GM21526 (cell line): ENCODE measurements around the gene SLC35B2.

Source experiments
- ATAC-seq: cut with Tn5 transposase; IDR thresholded peaks from one replicate; pipeline ENCODE4 v1.9.1; 2021; ENCODE audit warnings: moderate library complexity; ENCODE audit not compliant: unreplicated experiment, low FRiP score

SLC35B2 gene

DNA sequence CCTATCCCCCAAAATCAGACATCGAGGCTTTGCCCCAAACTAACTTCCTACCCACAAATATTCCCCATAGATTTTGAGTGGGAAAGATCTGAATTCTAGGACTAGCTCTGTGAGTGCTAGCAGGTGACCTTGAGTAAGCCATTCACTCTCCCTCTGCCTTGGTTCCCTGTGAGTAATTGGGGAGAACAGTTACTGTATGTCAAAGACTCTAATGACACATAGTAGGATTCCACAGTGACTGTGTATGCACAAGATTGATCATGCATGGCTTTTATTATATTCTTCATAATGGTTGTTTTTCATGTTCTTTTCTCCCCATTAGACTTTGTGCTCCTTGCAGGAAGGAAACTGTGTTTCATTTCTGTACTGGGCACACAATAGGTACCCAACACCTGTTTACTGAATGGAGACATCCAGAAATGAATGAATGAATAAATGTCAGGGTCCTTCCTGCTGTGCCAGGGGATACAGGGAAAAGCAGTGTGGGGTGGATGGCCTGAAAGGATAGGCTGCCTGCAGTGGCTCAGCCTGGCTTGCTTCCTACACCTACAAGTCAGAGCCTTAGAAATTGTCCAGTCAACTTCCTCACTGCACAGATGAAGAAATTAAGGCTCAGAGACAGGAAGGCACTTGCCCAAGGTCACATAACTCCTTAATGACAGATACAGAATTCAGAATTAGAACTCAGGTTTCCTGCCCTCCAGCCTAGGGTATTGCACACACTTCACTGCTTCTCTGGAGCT is 12.0 kb upstream of the SLC35B2 start:
- ATAC-seq: no peak

GRCh38 chr6:44268095-44268628 is 10.8 kb upstream of the SLC35B2 start:
- no peak for ATAC-seq

DNA sequence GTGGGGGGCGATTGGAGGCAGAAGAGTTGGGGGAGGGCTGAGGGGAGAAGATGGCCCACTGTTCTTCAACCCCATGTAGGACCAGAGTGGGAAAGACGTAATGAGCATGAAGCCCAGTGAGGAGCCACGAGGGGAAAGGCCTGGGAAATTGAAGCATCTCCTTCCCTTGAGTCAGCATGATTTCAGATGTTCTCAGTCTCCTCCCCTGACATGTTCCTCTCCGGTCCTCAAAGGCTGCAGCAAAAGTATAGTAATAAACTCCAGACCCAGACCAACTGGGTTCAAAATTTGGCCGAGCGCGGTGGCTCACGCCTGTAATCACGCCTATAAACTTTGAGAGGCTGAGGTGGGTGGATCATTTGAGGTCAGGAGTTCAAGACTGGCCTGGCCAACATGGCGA is 9.9 kb upstream of the SLC35B2 start:
- ATAC-seq: no peak

- no peak for ATAC-seq
Measured at GRCh38 chr6:44266347-44266746, 9.0 kb upstream of the SLC35B2 start.

DNA sequence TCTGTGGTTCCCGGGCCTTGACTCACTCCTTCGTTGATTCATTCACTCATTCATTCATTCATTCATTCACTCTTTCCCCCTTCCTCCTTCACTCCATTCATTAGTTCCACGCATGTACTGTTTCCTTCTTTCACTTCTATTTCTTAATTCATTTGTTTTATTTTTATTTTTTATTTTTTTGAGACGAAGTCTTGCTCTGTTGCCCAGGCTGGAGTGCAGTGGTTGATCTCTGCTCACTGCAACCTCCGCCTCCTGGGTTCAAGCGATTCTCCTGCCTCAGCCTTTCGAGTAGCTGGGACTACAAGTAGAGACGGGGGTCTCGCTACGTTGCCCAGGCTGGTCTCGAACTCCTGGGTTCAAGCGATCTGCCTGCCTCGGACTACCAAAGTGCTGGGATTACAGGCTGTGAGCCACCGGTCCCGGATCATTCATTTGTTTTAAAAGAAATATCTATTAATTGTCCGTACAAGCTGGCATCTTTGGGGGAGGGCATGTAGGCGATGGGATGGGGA is 8.4 kb upstream of the SLC35B2 start:
- no peak for ATAC-seq

DNA sequence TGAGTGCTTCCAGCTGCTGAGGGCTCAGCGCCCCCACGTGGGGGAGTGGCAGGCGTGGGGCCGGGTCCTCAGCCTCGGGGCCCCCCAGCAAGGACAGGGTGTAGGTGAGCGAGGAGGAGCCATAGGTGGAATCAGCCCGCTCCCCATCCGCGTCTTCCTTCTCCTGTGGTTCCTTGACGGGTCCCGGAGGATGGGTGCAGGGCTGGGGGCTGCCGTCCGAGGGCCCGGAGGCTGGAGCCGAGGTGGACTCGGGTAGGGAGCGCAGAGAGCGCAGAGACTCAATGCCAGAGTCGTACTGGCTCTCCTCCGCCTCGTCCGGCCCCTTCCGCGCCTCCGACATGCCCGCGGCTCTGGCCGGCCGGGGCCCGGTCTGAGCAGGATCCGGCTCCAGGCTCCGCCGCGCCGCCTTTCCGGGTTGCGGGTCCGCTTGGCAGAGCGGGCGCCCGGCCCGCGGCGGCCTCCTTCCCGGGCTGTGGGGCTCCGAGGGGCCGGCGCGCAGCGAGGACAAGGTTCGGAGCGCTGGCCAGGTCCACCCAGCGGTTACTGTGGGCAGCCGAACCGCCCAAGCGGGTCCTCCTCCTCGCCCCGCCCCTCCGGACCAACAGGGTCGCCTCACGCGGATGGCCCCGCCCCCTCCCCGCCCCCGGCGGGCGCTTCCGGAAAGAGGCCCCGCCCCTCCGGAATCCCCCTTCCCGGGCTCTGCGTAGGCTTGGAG is 7.8 kb upstream of the SLC35B2 start, which contains the start of gene NFKBIE:
Gene NFKBIE (minus strand): TSS at position 545 of the 715 bp plus-strand sequence. CDS start 205 bp downstream, at position 340.
- peak; percentile 29 for ATAC-seq

DNA sequence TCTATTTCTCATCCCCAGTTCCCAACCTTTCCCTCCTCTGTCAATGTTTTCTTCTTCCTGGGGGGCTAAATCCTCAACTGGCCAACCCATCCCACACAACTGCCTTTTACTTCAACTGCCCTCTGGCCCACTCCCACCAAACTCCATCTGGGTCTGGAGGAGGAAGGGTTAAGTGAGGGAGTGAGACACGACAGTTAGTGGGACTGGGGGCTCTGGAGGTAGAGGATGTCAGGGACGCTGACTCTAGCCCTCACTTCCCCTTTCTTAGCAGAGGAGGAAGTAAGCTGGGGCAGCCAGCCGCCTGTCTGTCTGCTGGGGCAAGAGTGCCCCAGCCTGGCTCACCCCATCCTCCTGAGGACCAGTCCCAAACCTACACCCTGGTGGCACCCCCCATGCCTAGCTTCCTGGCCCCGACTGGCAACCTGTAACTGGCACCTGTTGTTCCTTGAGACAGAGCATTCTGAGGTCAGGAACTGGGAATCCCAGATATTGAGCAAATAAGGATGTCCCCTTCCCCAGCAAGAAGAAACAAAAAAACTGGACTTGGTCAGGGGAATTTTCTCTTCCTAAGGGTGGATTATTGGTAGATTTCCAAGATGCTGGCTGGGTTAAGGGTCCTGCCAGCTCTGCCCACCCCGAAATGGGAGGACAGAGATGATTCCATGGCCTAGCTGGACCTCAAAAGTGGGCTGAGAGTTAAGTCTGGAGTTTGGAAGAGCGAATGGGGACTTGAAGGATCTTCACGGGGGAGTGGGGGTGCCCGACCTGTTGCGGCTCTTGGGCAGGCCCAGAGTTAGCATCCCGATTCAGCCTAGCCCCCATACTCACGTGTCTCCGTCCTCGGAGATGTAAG is 7.1 kb upstream of the SLC35B2 start:
- ATAC-seq: peak; percentile 28

- ATAC-seq: no peak
Measured at GRCh38 chr6:44263354-44264100, 6.2 kb upstream of the SLC35B2 start.

DNA sequence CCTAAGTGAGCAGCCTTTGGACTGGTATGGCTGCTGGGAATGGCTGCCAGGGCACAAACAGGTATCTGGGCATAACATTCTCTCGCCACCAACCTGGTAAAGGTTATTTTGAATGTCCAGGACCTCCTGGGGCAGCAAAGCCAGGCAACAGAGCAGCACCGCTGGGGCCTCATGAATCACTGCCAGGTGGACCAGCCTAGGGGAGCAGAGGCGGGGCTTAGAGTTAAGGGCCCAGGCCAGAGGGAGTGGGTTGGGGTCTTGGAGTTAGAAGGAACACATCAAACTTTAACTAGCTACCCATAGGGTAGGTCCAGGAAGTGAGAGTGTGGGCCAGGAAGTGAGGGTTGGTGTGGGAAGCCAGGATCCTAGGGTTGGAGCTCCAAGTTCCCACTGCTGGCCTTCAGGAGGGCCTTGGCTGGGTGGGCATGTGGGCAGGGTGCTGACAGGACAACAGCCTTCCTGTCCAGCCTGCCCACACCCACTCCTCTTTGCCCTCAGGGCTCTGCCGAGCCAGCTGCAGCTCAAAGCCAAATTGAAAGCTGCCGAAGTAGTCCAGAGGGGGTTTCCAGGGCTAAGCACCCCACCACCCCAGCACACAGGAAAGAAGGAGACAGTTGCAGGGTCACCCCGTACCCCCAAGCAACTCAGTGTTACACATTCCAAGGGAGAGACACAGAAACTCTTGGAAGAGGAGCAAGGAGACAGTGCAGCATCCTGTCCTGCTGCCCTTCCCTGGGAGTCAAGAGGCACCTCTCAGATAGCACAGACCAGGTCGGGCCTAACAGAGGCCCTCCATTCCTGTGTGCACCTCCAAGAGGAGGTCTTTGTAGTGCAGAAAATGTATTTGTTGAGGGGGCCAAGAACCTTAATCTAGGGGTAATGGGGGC is 5.4 kb upstream of the SLC35B2 start:
- ATAC-seq: no peak

DNA sequence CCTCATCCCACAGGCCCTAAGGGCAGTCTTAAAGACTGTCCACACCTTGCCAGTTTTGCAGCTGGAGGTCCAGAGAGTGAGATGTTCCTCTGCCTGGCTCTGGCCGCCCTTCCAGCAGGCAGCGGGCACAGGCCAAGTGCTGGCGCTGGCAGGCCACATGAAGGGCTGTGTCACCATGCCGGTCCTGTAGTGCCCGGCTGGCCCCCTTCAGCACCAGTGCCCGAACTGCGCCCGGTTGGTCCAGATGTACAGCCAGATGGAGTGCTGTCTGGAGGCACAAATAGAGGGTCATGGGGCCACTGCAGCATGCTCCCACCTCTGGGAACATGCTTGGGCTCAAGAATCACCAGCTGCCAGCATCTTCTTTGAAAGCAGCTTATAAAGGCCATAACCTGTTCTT is 4.3 kb upstream of the SLC35B2 start:
- no peak for ATAC-seq

DNA sequence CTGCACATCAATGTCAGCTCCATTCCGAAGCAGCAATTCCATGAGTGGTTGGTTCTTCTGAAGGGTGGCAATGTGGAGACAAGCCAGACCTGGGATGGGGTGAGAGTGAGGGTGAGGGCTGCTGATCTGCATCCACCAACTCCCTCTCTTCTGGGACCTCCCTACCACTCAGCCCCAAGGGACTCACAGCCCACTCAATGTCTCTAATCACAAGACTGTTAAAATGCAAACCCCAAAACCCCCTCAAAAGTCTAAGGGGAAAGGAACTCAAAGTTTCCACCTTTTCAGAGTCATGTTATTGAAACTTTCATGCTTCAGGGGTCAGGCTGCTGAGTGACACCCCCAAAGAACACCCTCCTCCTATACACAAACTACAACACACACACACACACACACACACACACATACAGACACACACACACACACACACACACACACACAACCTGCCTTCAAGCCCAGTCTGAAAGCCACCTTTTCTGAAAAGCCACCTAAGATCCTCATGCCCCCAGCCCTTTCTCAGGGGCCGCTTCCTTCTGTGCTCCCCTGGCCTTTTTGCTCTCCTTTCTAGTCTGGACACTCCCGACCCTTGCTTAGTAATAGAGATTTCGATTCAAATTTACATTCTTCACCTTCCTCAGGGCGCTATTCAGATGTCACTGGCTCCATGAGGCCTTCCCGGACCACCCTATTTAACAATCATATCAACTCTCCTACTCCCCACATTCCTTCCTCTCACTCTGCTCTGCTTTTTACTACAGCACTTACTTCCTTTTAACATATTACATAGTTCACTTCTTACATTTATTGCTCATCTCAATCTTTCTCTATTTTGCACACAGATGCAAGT is 3.3 kb upstream of the SLC35B2 start:
- ATAC-seq: no peak

GRCh38 chr6:44260011-44260410 is 2.7 kb upstream of the SLC35B2 start:
- ATAC-seq: no peak

- ATAC-seq: no peak
Measured at GRCh38 chr6:44258921-44259320, 1.6 kb upstream of the SLC35B2 start.

GRCh38 chr6:44258325-44258863 is 1.1 kb upstream of the SLC35B2 start:
- no peak for ATAC-seq

DNA sequence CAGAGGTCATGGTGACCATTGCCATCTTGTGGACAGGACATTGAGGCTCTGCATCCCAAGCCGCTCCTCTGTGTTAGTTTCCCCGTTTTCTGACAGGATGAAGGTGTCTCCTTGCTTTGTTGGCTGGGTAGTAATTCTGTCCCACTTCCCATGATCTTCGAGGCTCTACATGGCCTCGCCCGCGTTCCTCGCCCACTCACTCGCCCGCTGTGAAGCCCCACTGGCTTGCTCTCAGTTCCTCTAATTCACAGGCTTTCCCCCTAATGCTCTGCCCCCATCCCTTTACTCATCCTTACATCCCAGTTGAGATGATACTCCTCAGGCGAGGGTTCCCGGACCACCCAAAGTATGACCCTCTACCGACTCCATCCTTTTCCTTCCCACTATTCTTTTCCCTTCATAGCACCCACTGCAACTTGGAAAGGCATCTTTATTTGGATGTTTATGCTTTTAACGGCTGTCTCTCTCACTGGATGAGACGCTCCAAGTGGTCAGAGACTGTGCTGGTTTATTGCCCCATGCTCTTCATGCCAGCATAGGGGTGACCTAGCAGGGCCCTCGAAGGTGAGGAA is 511 bp upstream of the SLC35B2 start:
- peak; percentile 10 for ATAC-seq

DNA sequence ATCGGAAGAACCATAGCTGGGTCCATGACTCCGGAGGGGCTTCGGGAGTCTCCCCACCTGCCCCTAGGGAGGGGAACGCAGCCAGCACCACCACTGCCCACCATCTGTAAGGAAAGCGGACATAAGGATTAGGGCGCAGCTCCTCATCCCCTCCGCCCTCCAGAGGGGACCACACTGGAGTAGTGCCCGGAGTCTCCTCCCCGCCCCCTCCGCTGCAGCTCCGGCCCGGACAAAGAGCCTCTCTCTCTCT is 628 bp downstream of the SLC35B2 start:
- ATAC-seq: no peak

DNA sequence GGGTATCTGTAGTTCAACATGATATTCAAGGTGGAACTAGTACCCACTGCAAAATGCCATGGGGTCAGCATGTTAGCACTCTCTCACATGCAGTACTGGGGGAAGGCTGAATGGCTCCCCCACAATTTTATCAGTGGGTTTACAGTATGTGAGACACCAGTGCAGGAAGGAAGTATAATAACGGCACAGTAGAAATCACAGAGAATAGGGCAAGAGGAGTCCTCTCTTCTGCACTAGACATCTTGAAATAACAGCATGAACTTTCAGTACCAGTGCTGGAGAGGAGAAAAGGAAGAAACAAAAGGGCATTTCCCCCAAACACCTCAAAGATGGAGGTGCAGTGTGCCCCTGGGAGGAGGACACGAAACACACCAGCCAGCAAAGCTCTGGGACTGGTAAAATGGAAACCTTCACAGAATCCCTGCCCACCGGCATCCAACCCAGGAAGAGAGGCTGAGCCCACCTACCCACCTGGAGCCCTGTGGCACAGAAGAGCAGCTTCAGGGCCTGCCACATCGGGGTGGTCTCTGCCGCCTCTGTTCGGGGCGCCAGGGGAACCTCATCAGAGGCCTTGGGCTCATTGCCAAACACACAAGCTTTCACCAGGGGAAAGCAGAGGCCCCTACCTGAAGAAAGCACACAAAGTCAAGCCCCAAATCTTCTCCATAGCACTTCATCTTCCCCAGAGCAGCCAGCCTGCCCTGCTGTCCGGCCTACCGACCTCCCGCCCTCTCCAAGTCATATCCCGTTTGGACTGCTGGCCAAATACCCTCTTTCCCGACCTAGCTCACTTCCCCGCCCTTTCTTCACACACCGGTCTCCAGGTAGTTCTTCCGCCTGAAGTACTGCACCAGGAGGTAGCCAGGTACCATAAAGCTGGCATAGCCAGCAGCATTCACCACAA is 1.2 kb downstream of the SLC35B2 start:
- ATAC-seq: no peak
